HEK293T (cell line): Measurements from ENCODE around the gene VSTM5.

ENCODE experiments used
- CTCF ChIA-PET: fragments of 350-600 bp; formaldehyde crosslinking; extraction: SDS; loops from one replicate; lab custom pipeline; 2021; ENCODE audit warnings: antibody characterized with exemption, inconsistent platforms; lab: Yijun Ruan, JAX
- POLR2A ChIA-PET: fragments of 350-600 bp; formaldehyde crosslinking; extraction: SDS; loops from one replicate; lab custom pipeline; 2020; ENCODE audit warnings: antibody characterized with exemption, inconsistent platforms; lab: Yijun Ruan, JAX
- DNase-seq: peaks from one replicate; pipeline ENCODE4 v3.0.0; 2012; ENCODE audit warnings: mixed read lengths; ENCODE audit errors: extremely low spot score
- ARNT ChIP-seq: fragments of 450-650 bp; IDR thresholded peaks from 2 replicates; pipeline ENCODE4 v1.6.1; 2017; ENCODE audit warnings: mild to moderate bottlenecking
- BHLHE40 ChIP-seq: fragments of 450-650 bp; IDR thresholded peaks from 2 replicates; pipeline ENCODE4 v1.6.1; 2016; ENCODE audit warnings: mild to moderate bottlenecking, moderate library complexity, borderline replicate concordance
- CTBP1 ChIP-seq: fragments of 450-650 bp; IDR thresholded peaks from 2 replicates; pipeline ENCODE4 v1.6.1; 2016; ENCODE audit warnings: borderline replicate concordance
- ELF4 ChIP-seq: fragments of 450-650 bp; IDR thresholded peaks from 2 replicates; pipeline ENCODE4 v1.6.1; 2017; ENCODE audit warnings: antibody characterized with exemption
- FOXA1 ChIP-seq: fragments of 450-650 bp; IDR thresholded peaks from 2 replicates; pipeline ENCODE4 v1.6.1; 2016; ENCODE audit warnings: mild to moderate bottlenecking
- FOXK2 ChIP-seq: fragments of 450-650 bp; IDR thresholded peaks from 2 replicates; pipeline ENCODE4 v1.6.1; 2016; ENCODE audit warnings: mild to moderate bottlenecking
- FOXM1 ChIP-seq: fragments of 450-650 bp; IDR thresholded peaks from 2 replicates; pipeline ENCODE4 v1.6.1; 2017; ENCODE audit warnings: mild to moderate bottlenecking, borderline replicate concordance
- HDGF ChIP-seq: fragments of 450-650 bp; IDR thresholded peaks from 2 replicates; pipeline ENCODE4 v1.6.1; 2017; ENCODE audit warnings: antibody characterized with exemption, borderline replicate concordance
- L3MBTL2 ChIP-seq: fragments of 450-650 bp; conservative IDR thresholded peaks from 2 replicates; pipeline ENCODE4 v1.6.1; 2016; ENCODE audit warnings: mild to moderate bottlenecking
- LEF1 ChIP-seq: fragments of 450-650 bp; IDR thresholded peaks from 2 replicates; pipeline ENCODE4 v1.6.1; 2017; ENCODE audit warnings: mild to moderate bottlenecking, borderline replicate concordance
- NFRKB ChIP-seq: fragments of 450-650 bp; IDR thresholded peaks from 2 replicates; pipeline ENCODE4 v1.6.1; 2016; ENCODE audit warnings: mild to moderate bottlenecking, moderate library complexity
- SP1 ChIP-seq: fragments of 450-650 bp; IDR thresholded peaks from 2 replicates; pipeline ENCODE4 v1.6.1; 2017
- SUZ12 ChIP-seq: fragments of 450-650 bp; IDR thresholded peaks from 2 replicates; pipeline ENCODE4 v1.6.1; 2016; ENCODE audit warnings: mild to moderate bottlenecking
- TARDBP ChIP-seq: fragments of 450-650 bp; IDR thresholded peaks from 2 replicates; pipeline ENCODE4 v1.6.1; 2016
- ZNF384 ChIP-seq: fragments of 450-650 bp; IDR thresholded peaks from 2 replicates; pipeline ENCODE4 v1.6.1; 2016
- TF ChIP-seq, protein P1 (sequence below): fragments of 450-650 bp; IDR thresholded peaks from 2 replicates; pipeline ENCODE4 v1.6.1; 2016

The VSTM5 gene

DNA sequence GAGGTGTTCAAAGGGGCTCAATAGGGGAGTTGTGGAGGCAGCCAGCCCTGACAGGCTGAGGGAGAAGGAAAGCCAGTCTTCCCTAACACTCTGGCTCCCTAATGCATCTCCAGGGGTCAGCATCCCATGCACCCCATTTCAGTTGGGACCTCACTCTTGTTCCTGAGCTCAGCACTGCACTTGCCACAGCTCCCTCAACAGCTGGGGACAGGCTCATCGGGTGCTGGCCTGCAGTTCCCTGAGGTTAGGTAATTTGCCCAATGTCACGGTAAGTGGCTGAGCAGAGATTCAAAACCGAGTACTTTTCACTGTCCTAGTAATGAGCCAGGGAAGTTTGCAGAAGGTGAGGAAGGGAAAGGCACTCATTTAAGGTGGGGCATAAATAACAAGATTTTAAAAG is 20.8 kb downstream of the VSTM5 start:
- TF ChIP-seq L3MBTL2 (no peak), FOXA1 (no peak), FOXM1 (no peak), FOXK2 (no peak), LEF1 (no peak), HDGF (no peak), NFRKB (no peak), TARDBP (no peak), ZNF384 (no peak), ARNT (no peak)
- TF ChIP-seq, protein P1, sequence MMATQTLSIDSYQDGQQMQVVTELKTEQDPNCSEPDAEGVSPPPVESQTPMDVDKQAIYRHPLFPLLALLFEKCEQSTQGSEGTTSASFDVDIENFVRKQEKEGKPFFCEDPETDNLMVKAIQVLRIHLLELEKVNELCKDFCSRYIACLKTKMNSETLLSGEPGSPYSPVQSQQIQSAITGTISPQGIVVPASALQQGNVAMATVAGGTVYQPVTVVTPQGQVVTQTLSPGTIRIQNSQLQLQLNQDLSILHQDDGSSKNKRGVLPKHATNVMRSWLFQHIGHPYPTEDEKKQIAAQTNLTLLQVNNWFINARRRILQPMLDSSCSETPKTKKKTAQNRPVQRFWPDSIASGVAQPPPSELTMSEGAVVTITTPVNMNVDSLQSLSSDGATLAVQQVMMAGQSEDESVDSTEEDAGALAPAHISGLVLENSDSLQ: no peak
- ChIA-PET CTCF (no interaction called here), POLR2A (no interaction called here)
- DNase-seq: no peak

DNA sequence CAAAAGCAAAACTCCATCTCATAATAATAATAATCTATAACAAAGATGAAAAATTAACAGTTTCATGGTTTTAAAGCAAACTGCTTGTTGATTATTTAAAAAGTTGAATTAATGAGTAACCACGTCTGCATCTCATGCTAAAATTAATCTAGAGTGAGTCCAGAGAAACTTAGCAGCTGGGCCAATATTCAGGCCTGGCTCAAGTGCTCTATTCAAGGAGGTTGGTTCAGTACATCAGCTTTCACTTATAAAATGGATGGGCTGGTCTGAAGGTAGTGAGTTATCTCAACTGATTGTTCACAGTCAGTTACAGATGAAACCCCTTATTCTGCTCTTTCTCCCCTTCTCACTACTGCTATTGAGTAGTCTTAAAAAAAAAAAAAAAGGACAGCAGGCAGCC is 23.1 kb downstream of the VSTM5 start:
- TF ChIP-seq FOXA1 (no peak), ARNT (no peak), HDGF (no peak), NFRKB (no peak), BHLHE40 (no peak), ELF4 (no peak), ZNF384 (no peak), CTBP1 (no peak), SP1 (no peak), LEF1 (no peak), TARDBP (no peak), SUZ12 (no peak), FOXK2 (no peak), L3MBTL2 (no peak), FOXM1 (no peak)
- TF ChIP-seq, protein P1: no peak
- ChIA-PET CTCF (interaction anchor here (0.6 kb wide), 1 partner anchor 10 kb away, joined by 5 read pairs; no protein-coding TSS in a partner anchor), POLR2A (no interaction called here)
- DNase-seq: no peak

DNA sequence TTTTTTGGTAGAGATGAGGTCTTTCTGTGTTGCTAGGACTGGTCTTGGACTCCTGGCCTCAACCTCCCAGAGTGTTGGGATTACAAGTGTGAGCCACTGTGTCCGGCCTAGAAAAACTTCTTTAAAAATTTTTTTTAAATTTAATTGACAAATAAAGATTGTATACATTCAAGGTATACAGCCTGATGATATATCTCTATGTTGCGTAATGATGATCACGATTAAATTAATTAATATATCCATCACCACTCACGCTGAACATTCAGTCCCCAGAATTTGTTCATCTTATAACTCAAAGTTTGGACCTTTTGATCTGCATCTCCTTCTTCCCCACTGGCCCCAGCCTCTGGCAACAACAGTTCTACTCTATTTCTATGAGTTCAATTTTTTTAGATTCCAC is 27.2 kb downstream of the VSTM5 start:
- POLR2A ChIA-PET: no interaction called here
- DNase-seq: no peak
- TF ChIP-seq BHLHE40 (no peak), L3MBTL2 (no peak), FOXM1 (no peak), NFRKB (no peak), HDGF (no peak), ELF4 (no peak), FOXK2 (no peak), FOXA1 (no peak), ZNF384 (no peak)
- TF ChIP-seq, protein P1: no peak
- CTCF ChIA-PET: no interaction called here

DNA sequence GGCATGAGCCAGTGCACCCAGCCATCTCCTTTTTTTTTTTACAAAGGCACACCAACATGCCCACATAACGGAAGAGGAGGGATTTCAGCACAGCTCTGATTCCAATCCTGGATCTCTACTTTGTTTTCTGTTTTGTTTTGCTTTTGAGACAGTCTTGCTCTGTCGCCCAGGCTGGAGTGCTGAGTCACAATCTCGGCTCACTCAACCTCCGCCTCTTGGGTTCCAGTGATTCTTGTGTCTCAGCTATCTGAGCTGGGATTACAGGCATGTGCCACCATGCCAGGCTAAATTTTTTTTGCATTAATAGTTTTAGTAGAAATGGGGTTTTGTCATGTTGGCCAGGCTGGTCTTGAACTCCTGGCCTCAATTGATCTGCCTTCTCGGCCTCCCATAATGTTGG is 28.1 kb downstream of the VSTM5 start:
- no peak for DNase-seq
- ChIA-PET CTCF (no interaction called here), POLR2A (no interaction called here)
- TF ChIP-seq NFRKB (no peak), SP1 (no peak)

DNA sequence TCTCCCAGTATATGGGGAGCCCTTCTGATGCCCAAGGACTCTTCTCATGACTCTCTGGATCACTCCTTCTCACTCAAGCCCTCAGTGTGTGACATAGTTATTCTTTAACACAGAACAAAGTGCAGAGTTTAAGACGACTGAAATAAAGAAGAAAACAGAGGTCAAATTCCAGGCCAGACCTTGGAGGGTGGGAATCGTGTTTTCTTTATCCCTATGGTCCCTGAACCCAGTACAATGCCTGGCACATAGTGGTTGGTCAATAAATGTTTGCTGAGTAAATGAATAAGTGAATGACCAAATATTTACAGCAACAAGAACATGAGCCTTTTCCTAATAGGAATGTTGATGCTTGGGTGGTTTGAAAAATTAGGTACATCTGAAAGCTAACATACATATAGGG is 28.8 kb downstream of the VSTM5 start:
- ChIA-PET POLR2A (no interaction called here), CTCF (no interaction called here)
- no peak for DNase-seq
- no peak for TF ChIP-seq CTBP1
- no peak for TF ChIP-seq ARNT
- TF ChIP-seq L3MBTL2: no peak
- no peak for TF ChIP-seq ZNF384
- TF ChIP-seq LEF1: no peak
- no peak for TF ChIP-seq FOXK2
- no peak for TF ChIP-seq ELF4

DNA sequence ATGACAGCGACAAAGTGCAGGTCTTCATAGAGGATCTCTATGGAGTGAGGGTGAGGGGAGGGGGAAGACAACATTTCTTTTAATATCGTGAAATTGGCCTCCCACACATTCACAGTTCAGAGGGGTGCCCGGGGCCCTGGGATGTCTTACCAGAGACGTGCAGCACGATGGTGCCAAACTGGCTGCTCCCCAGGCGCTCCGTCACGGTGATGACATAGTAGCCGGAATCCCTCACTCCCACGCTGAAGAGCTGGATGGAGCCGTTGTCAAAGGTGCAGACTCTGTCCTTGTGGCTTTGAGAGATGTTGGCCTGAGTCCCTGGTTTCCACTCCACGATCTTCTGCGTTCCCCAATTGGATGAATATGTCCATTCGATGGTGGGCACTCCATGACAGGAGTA is 29.6 kb downstream of the VSTM5 start:
- DNase-seq: no peak
- CTCF ChIA-PET: no interaction called here
- POLR2A ChIA-PET: no interaction called here
- no peak for TF ChIP-seq ZNF384
- TF ChIP-seq TARDBP: no peak
- no peak for TF ChIP-seq SUZ12
- TF ChIP-seq, protein P1: no peak
- no peak for TF ChIP-seq BHLHE40
